K562 treated with DMSO at 1 percent for 24 hours (cell line): ENCODE measurements around the gene EML6. TPM values are rescaled to one million over a fixed set of nuclear protein-coding genes. Genes with fewer than 3 reads are reported as not detected.

Source experiments
- total RNA-seq: library from RNA; unstranded; fragments of 300-600 nt; gene quantifications from 2 replicates; pipeline ENCODE4 v1.2.3, GENCODE V29; 2022; ENCODE audit warnings: low read depth; ENCODE audit not compliant: insufficient read depth

Gene EML6
- 0.64 and 2.9 TPM in 2 replicates for total RNA-seq

DNA sequence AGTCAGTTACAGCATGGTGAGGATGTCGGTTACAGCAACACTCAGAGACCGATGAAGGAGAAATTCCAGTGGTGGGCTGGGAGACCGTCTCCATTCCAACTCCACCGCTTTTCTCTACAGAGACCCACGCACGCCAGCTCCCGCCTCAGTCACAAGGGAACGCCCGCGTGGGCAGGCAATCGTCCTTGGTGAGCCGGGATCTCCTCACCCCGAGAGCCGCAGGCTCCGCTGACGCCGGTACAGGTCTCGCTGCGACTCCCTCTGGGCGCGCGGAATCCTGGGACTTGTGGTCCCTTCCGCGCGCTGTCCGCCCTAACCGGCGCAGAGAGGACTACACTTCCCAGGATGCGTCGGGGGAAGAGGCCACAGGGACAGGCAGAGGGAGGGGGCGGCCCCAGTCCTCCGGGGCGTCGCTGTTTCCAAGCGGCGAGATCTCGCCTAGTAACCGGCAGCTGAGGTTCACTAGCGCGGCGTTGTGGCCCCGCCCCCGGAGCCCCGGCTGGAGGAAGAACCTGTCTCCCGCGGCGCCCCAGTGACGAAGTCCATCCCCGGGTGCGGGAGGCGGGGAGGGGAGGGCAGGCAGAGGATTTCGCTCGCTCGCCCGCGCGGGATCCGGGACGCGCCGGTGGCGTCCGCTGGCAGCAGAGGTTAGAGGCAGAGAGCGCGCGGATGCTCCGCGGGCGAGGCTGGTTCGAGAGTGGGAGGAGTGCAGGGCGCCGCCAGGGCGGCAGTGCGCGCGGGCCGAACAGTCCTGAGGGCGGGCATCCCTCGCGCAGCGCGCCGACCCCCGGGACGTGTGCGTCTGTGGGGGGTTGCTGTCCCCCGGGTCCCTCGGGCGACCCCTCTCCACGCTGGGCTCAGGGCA, at the start of gene EML6:
Gene EML6, plus strand, starts transcription at position 532 of the 865 bp plus-strand sequence. CDS start 1,400 bp downstream, outside the sequence.

